ENCODE data around the gene EXOC1.
A peak's percentile ranks its signal among the peaks of the same experiment; 100 is the strongest.

EXOC1 gene

DNA sequence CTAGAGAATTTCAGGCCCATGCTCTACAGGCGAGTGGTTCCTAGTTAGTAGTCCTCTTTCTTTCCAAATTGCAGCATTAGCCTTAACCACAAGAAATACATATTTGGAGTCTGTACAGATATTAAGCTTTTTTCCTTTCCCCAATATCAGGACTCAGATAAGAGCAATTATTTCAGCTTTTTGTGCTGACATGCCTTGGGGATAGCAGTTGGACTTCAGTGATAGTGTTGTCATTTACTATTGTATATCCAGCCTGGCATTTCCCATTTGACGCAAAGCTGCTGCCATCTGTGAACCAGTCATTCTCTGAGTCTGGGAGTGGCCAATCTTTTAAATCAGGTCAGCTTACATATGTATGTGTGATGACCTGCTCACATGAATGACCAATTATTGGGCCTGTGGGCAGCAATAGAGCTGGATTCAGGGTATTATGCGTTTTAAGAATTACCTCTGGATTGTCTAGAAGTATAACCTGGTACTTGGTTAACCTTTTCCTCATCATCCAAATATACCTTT, 88.5 kb downstream of the EXOC1 start:
- Histone ChIP-seq H3K79me2 (ENCODE audit: insufficient read depth, low read length) (no peaks in the 10 kb centered on the region), H3K27ac (ENCODE audit: low read depth, low read length) (no peak overlapping the region)
- no peak for TF ChIP-seq EZH2phosphoT487 (conservative IDR thresholded peaks at IDR 0.05; ENCODE audit: low read length)
- TF ChIP-seq, protein P1, sequence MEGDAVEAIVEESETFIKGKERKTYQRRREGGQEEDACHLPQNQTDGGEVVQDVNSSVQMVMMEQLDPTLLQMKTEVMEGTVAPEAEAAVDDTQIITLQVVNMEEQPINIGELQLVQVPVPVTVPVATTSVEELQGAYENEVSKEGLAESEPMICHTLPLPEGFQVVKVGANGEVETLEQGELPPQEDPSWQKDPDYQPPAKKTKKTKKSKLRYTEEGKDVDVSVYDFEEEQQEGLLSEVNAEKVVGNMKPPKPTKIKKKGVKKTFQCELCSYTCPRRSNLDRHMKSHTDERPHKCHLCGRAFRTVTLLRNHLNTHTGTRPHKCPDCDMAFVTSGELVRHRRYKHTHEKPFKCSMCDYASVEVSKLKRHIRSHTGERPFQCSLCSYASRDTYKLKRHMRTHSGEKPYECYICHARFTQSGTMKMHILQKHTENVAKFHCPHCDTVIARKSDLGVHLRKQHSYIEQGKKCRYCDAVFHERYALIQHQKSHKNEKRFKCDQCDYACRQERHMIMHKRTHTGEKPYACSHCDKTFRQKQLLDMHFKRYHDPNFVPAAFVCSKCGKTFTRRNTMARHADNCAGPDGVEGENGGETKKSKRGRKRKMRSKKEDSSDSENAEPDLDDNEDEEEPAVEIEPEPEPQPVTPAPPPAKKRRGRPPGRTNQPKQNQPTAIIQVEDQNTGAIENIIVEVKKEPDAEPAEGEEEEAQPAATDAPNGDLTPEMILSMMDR (IDR thresholded peaks at IDR 0.05; ENCODE audit: insufficient read depth, low read length, poor library complexity, severe bottlenecking): no peak

DNA sequence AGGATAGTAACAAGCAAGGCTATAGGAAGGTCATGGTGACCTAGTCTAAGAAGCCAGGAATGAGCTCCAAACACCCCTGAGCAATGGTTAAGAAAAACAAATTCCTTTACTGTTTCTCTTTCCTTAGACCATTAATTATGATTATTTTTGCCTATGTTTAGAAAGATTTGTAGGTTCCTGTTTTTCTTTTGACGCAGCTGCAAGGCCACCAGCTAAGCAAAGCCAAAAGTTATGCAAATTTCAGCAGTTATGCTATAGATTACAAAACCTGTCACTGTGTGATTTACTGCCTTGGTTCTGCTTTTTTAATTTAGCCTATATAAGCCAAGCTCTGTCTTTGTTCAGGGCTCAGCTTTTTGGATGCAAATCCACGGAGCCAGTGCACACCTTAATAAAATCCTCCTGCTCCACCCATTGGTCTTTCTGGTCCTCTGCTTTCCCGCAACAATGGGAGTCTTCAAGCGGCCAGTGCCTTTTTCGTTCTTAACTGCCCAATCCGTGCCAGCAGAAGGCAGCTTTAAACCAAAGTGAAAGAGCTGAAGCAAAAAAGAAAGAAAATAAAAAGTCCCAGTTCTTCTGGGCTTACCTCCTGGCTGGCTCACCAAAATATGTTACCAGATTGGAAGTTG, 93.9 kb downstream of the EXOC1 start:
- Histone ChIP-seq H3K4me2 (ENCODE audit: low read depth, low read length, poor library complexity, severe bottlenecking) (peak overlapping the region; percentile 99), H3K9me2 (replicated peaks; ENCODE audit: insufficient read depth, low read length) (no peaks in the 10 kb centered on the region), H3K27me3 (ENCODE audit: low read length) (no peaks in the 10 kb centered on the region), H3K9me3 (ENCODE audit: insufficient read depth, low read length) (no peaks in the 10 kb centered on the region), H3K4me3 (ENCODE audit: insufficient read depth, low read length, poor library complexity, severe bottlenecking) (peak overlapping the region; percentile 76), H2AFZ (ENCODE audit: low read depth, low read length, severe bottlenecking) (no peak overlapping the region), H4K20me1 (ENCODE audit: low read depth, low read length) (no peaks in the 10 kb centered on the region), H3K9ac (ENCODE audit: low read length) (peak overlapping the region; percentile 71), H3K36me3 (ENCODE audit: low read length) (no peaks in the 10 kb centered on the region), H3K27ac (ENCODE audit: low read depth, low read length) (peak overlapping the region; percentile 100), H3F3A (ENCODE audit: insufficient read depth) (peaks cover 18% of the 10 kb centered on the region), H3K79me2 (ENCODE audit: insufficient read depth, low read length) (peaks cover 24% of the 10 kb centered on the region)
- TF ChIP-seq, protein P1 (IDR thresholded peaks at IDR 0.05; ENCODE audit: insufficient read depth, low read length, poor library complexity, severe bottlenecking): no peak
- no peak for TF ChIP-seq EZH2phosphoT487 (conservative IDR thresholded peaks at IDR 0.05; ENCODE audit: low read length)

More for the DNA sequence above, 88.5 kb downstream of the EXOC1 start:
- no peaks in the 10 kb centered on the region for H3K9me2 ChIP-seq (replicated peaks; ENCODE audit: insufficient read depth, low read length)
- H3K4me3 ChIP-seq (ENCODE audit: insufficient read depth, low read length, poor library complexity, severe bottlenecking): no peak overlapping the region
- no peaks in the 10 kb centered on the region for H3K27me3 ChIP-seq (ENCODE audit: low read length)
- H2AFZ ChIP-seq (ENCODE audit: low read depth, low read length, severe bottlenecking): no peak overlapping the region
- H3K4me2 ChIP-seq (ENCODE audit: low read depth, low read length, poor library complexity, severe bottlenecking): no peak overlapping the region
- H4K20me1 ChIP-seq (ENCODE audit: low read depth, low read length): no peaks in the 10 kb centered on the region
- no peaks in the 10 kb centered on the region for H3K9me3 ChIP-seq (ENCODE audit: insufficient read depth, low read length)
- no peaks in the 10 kb centered on the region for H3K36me3 ChIP-seq (ENCODE audit: low read length)
- H3K9ac ChIP-seq (ENCODE audit: low read length): no peak overlapping the region
- no peaks in the 10 kb centered on the region for H3F3A ChIP-seq (ENCODE audit: insufficient read depth)

- Histone ChIP-seq H3K79me2 (ENCODE audit: insufficient read depth, low read length) (peaks cover 24% of the 10 kb centered on the region), H3K4me3 (ENCODE audit: insufficient read depth, low read length, poor library complexity, severe bottlenecking) (peak overlapping the region; percentile 76), H3K27ac (ENCODE audit: low read depth, low read length) (peak overlapping the region; percentile 100)
Measured at GRCh38 chr4:55947912-55948725, 94.7 kb downstream of the EXOC1 start.

More at GRCh38 chr4:55947912-55948725, 94.7 kb downstream of the EXOC1 start:
- Histone ChIP-seq H3K9ac (ENCODE audit: low read length) (peak overlapping the region; percentile 71), H4K20me1 (ENCODE audit: low read depth, low read length) (no peaks in the 10 kb centered on the region), H3F3A (ENCODE audit: insufficient read depth) (peaks cover 18% of the 10 kb centered on the region), H3K9me3 (ENCODE audit: insufficient read depth, low read length) (no peaks in the 10 kb centered on the region), H2AFZ (ENCODE audit: low read depth, low read length, severe bottlenecking) (peak overlapping the region; percentile 29), H3K36me3 (ENCODE audit: low read length) (no peaks in the 10 kb centered on the region), H3K27me3 (ENCODE audit: low read length) (no peaks in the 10 kb centered on the region), H3K9me2 (replicated peaks; ENCODE audit: insufficient read depth, low read length) (no peaks in the 10 kb centered on the region), H3K4me2 (ENCODE audit: low read depth, low read length, poor library complexity, severe bottlenecking) (peak overlapping the region; percentile 99)
- no peak for TF ChIP-seq EZH2phosphoT487 (conservative IDR thresholded peaks at IDR 0.05; ENCODE audit: low read length)
- TF ChIP-seq, protein P1 (IDR thresholded peaks at IDR 0.05; ENCODE audit: insufficient read depth, low read length, poor library complexity, severe bottlenecking): no peak

Data from SU-DHL-6 (cell line).